K562 (cell line): ENCODE measurements around the gene DGUOK. TPM values are rescaled to one million over a fixed set of nuclear protein-coding genes. Genes with fewer than 3 reads are reported as not detected.

Experiments used
- ATAC-seq: fragments of 200-7000 bp; cut with Tn5 transposase; 3 replicates; pipeline ENCODE4 v1.9.1; 2020; ENCODE audit warnings: moderate library complexity
- BruUV-seq: library from RNA; stranded (reverse); fragments of 400-500 nt; replicated peaks from 2 replicates; lab custom pipeline; 2021; lab: Mats Ljungman, UMichigan
- CTCF ChIA-PET: fragments of 300-600 bp; formaldehyde crosslinking; extraction: SDS; loops from one replicate; lab custom pipeline; 2021; ENCODE audit warnings: low intra/inter-chr PET ratio; lab: Yijun Ruan, JAX
- POLR2A ChIA-PET: fragments of 300-600, 350-650 bp; sonication (Branson Sonifier 250); formaldehyde crosslinking; extraction: SDS; loops from one replicate; lab custom pipeline; 2021; ENCODE audit warnings: antibody characterized with exemption, inconsistent platforms; lab: Yijun Ruan, JAX
- DNase-seq, 4 experiments: peaks; one replicate each; pipeline versions ENCODE4 v3.0.0 to v3.0.0-alpha.2; 2011 to 2018; ENCODE audit warnings: low spot score in 3 of 4, mixed read lengths in 3 of 4; ENCODE audit errors: extremely low read depth in 1 of 4
- FAIRE-seq: peaks from 2 replicates; lab custom pipeline; 2011; peaks lifted over from hg19 to GRCh38; lab: Jason Lieb, UNC
- H2AFZ ChIP-seq: 2 replicates; pipeline ENCODE4 v1.6.0; 2011; ENCODE audit warnings: low read depth, low read length, control low read depth, inconsistent platforms
- H3K27ac ChIP-seq: fragments of 200-600 bp; 3 replicates; pipeline ENCODE4 v1.8.0; 2011; ENCODE audit warnings: low read depth, mild to moderate bottlenecking, control low read depth, inconsistent platforms, low read length, moderate library complexity, mixed read lengths; ENCODE audit errors: extremely low read depth
- H3K27me3 ChIP-seq, 2 experiments: fragments of 300-600 bp in 1 of 2; 2 replicates in 1 of 2; 3 replicates in 1 of 2; pipeline versions ENCODE4 v1.6.0 to v1.8.0; 2011; ENCODE audit warnings: inconsistent platforms in 2 of 2, low read length in 2 of 2, mild to moderate bottlenecking in 1 of 2, mixed read lengths in 1 of 2, moderate library complexity in 1 of 2; ENCODE audit not compliant: control insufficient read depth in 2 of 2, insufficient read depth in 2 of 2
- H3K36me3 ChIP-seq: fragments of 300-600 bp; 3 replicates; pipeline ENCODE4 v1.8.0; 2011; ENCODE audit warnings: mild to moderate bottlenecking, low read length, inconsistent platforms; ENCODE audit not compliant: control insufficient read depth, insufficient read depth
- H3K4me1 ChIP-seq, 2 experiments: fragments of 200-600 bp in 1 of 2; replicated peaks in 1 of 2; 2 replicates in 1 of 2; 3 replicates in 1 of 2; pipeline versions ENCODE4 v1.5.1 to v1.8.0; 2011; ENCODE audit warnings: inconsistent platforms in 2 of 2, low read length in 2 of 2, mild to moderate bottlenecking in 1 of 2, mixed read lengths in 1 of 2, moderate library complexity in 1 of 2; ENCODE audit not compliant: control insufficient read depth in 2 of 2, insufficient read depth in 2 of 2
- H3K4me2 ChIP-seq: 2 replicates; pipeline ENCODE4 v1.6.1; 2011; ENCODE audit warnings: low read length, control low read depth, inconsistent platforms, mixed read lengths; ENCODE audit not compliant: insufficient read depth
- H3K4me3 ChIP-seq: fragments of 200-600 bp; sonication (generic), shearing (Covaris generic); 2 replicates; pipeline ENCODE4 v1.5.1; 2016; ENCODE audit warnings: control low read depth, inconsistent platforms
- H3K79me2 ChIP-seq: fragments of 200-600 bp; 3 replicates; pipeline ENCODE4 v1.8.0; 2011; ENCODE audit warnings: low read length, inconsistent platforms; ENCODE audit not compliant: control insufficient read depth, insufficient read depth
- H3K9ac ChIP-seq, 2 experiments: 2 replicates each; pipeline versions ENCODE4 v1.6.0 to v1.6.1; 2011; ENCODE audit warnings: low read depth in 2 of 2, low read length in 2 of 2, control low read depth in 1 of 2, inconsistent platforms in 1 of 2, mild to moderate bottlenecking in 1 of 2, mixed read lengths in 1 of 2; ENCODE audit not compliant: insufficient read depth in 1 of 2
- H3K9me1 ChIP-seq: one replicate; pipeline ENCODE4 v1.6.0; 2011; ENCODE audit warnings: inconsistent platforms, mild to moderate bottlenecking, low read length, moderate library complexity; ENCODE audit not compliant: control insufficient read depth, insufficient read depth
- H3K9me3 ChIP-seq: replicated peaks from 2 replicates; pipeline ENCODE4 v1.5.1; 2011; ENCODE audit warnings: low read depth, low read length, inconsistent platforms; ENCODE audit not compliant: control insufficient read depth, insufficient read depth
- H4K20me1 ChIP-seq: replicated peaks from 2 replicates; pipeline ENCODE4 v1.6.1; 2011; ENCODE audit warnings: low read length, inconsistent platforms, mixed read lengths; ENCODE audit not compliant: control insufficient read depth, insufficient read depth
- IRF2 ChIP-seq: sonication (generic); formaldehyde crosslinking; IDR thresholded peaks from 2 replicates; pipeline ENCODE4 v1.8.1; 2022; ENCODE audit warnings: mild to moderate bottlenecking, missing genetic modification reagents
- KLF13 ChIP-seq: fragments of 450-650 bp; IDR thresholded peaks from 2 replicates; pipeline ENCODE4 v1.6.1; 2016; ENCODE audit warnings: missing genetic modification characterization, low read depth, mild to moderate bottlenecking, missing compliant biosample characterization, moderate library complexity, borderline replicate concordance
- NBN ChIP-seq: fragments of 450-650 bp; IDR thresholded peaks from 2 replicates; pipeline ENCODE4 v1.6.1; 2016; ENCODE audit warnings: low read depth, mild to moderate bottlenecking
- NCOA2 ChIP-seq, 2 experiments: fragments of 450-650 bp; IDR thresholded peaks; 2 replicates each; pipeline ENCODE4 v1.6.1; 2018; ENCODE audit warnings: mild to moderate bottlenecking in 2 of 2, moderate library complexity in 1 of 2; ENCODE audit not compliant: partially characterized antibody in 2 of 2
- NFIX ChIP-seq: fragments of 250-450 bp; sonication (Bioruptor Pico); IDR thresholded peaks from 2 replicates; pipeline ENCODE4 v1.4.0; 2020; ENCODE audit warnings: low read depth, mild to moderate bottlenecking, moderate library complexity
- POLR2AphosphoS2 ChIP-seq: IDR thresholded peaks from 2 replicates; pipeline ENCODE4 v1.6.1; 2012; ENCODE audit warnings: low read length, improper control_type of control experiment
- POLR2H ChIP-seq: IDR thresholded peaks from 2 replicates; pipeline ENCODE4 v1.6.1; 2016; ENCODE audit warnings: missing genetic modification characterization, low read depth, mild to moderate bottlenecking, control low read depth, missing compliant biosample characterization, moderate library complexity
- PURB ChIP-seq: sonication (generic); formaldehyde crosslinking; IDR thresholded peaks from 2 replicates; pipeline ENCODE4 v1.9.0; 2021; ENCODE audit warnings: low read depth, mild to moderate bottlenecking, missing genetic modification reagents
- SMAD4 ChIP-seq: fragments of 250-450 bp; sonication (Bioruptor Pico); conservative IDR thresholded peaks from 2 replicates; pipeline ENCODE4 v1.8.0; 2021; ENCODE audit warnings: inconsistent platforms, mild to moderate bottlenecking, moderate library complexity
- SOX6 ChIP-seq: fragments of 450-650 bp; IDR thresholded peaks from 2 replicates; pipeline ENCODE4 v1.6.1; 2014; ENCODE audit warnings: mild to moderate bottlenecking
- ZNF24 ChIP-seq: fragments of 450-650 bp; IDR thresholded peaks from 2 replicates; pipeline ENCODE4 v1.6.1; 2016
- WGBS: fragments of 100-300 bp; shearing (Covaris generic); methylation state at CpG from one replicate; pipeline ENCODE4 v1.1.6; 2016; ENCODE audit warnings: low coverage, mixed read lengths; ENCODE audit not compliant: insufficient coverage; ENCODE audit errors: missing lambda C conversion rate; 5-methylcytosine and 5-hydroxymethylcytosine counted together
- in situ Hi-C: fragments of 300-500 bp; cut with MboI; formaldehyde crosslinking; loops from 4 replicates; pipeline ENCODE4 v1.15.0; 2018; ENCODE audit warnings: inconsistent platforms, mixed read lengths
- intact Hi-C: fragments of 100-400 bp; cut with micrococcal nuclease; formaldehyde crosslinking; loops from 2 replicates; pipeline ENCODE4 v1.14.2; 2022
- polyA plus RNA-seq, 8 experiments: library from polyadenylated mRNA; depleted of rRNA in 4 of 8; stranded (reverse) in 5 of 8; unstranded in 3 of 8; fragments of >200 nt; fragmentation: Nextera tagmentation in 2 of 8; fragmentation: Illumina TruSeq in 1 of 8; extraction: Ambion mirVana in 2 of 8; extraction: Trizol in 1 of 8; gene quantifications; 2 replicates each; pipeline versions ENCODE4 v1.2.1 to v1.2.3, GENCODE V29; 2011 to 2014; ENCODE audit warnings: inconsistent platforms in 1 of 8, missing spikeins in 1 of 8
- total RNA-seq, 7 experiments: library from RNA; depleted of rRNA in 6 of 7; stranded (reverse); fragments of >200 nt in 6 of 7; fragmentation: Illumina TruSeq in 2 of 7; extraction: Trizol in 2 of 7; gene quantifications; 2 replicates each; pipeline versions ENCODE4 v1.2.1 to v1.2.3, GENCODE V29; 2011 to 2021; ENCODE audit warnings: low replicate concordance in 1 of 7
- TF ChIP-seq, protein P1 (sequence below), 2 experiments: fragments of 150-350 bp in 1 of 2; IDR thresholded peaks; 2 replicates each; pipeline ENCODE4 v1.6.1; 2012 to 2016; ENCODE audit warnings: low read depth in 2 of 2, low read length in 2 of 2, mild to moderate bottlenecking in 1 of 2, moderate library complexity in 1 of 2

Gene DGUOK
- total and polyA plus RNA-seq, 9 of the 15 experiments (the other 6 are each of a cell fraction or from before 2014, with no cell fraction given) = 67.0 to 288 (median 126) TPM

GRCh38 chr2:73987948-73988700 is 61.4 kb downstream of the DGUOK start:
- no peaks in the 10 kb centered on the region for H3K9me3 ChIP-seq
- H3K9me1 ChIP-seq = peaks cover 6% of the 10 kb centered on the region
- peaks cover 70% of the 10 kb centered on the region for H3K79me2 ChIP-seq
- no peak for TF ChIP-seq PURB (CRISPR knock-in tag)
- TF ChIP-seq NCOA2 (IDR thresholded peaks at IDR 0.05; ENCODE audit: partially characterized antibody in 2 of 2) = no peak
- no peak for TF ChIP-seq POLR2AphosphoS2
- no peak for TF ChIP-seq NBN
- TF ChIP-seq NFIX (CRISPR knock-in tag) = no peak
- TF ChIP-seq SMAD4 = no peak
- no peak for TF ChIP-seq KLF13
- no peak for TF ChIP-seq IRF2 (CRISPR knock-in tag)
- TF ChIP-seq SOX6 = no peak
- TF ChIP-seq, protein P1, sequence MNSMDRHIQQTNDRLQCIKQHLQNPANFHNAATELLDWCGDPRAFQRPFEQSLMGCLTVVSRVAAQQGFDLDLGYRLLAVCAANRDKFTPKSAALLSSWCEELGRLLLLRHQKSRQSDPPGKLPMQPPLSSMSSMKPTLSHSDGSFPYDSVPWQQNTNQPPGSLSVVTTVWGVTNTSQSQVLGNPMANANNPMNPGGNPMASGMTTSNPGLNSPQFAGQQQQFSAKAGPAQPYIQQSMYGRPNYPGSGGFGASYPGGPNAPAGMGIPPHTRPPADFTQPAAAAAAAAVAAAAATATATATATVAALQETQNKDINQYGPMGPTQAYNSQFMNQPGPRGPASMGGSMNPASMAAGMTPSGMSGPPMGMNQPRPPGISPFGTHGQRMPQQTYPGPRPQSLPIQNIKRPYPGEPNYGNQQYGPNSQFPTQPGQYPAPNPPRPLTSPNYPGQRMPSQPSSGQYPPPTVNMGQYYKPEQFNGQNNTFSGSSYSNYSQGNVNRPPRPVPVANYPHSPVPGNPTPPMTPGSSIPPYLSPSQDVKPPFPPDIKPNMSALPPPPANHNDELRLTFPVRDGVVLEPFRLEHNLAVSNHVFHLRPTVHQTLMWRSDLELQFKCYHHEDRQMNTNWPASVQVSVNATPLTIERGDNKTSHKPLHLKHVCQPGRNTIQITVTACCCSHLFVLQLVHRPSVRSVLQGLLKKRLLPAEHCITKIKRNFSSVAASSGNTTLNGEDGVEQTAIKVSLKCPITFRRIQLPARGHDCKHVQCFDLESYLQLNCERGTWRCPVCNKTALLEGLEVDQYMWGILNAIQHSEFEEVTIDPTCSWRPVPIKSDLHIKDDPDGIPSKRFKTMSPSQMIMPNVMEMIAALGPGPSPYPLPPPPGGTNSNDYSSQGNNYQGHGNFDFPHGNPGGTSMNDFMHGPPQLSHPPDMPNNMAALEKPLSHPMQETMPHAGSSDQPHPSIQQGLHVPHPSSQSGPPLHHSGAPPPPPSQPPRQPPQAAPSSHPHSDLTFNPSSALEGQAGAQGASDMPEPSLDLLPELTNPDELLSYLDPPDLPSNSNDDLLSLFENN (IDR thresholded peaks at IDR 0.05; ENCODE audit: low read depth in 2 of 2, low read length in 2 of 2) = no peak
- no peak for TF ChIP-seq ZNF24
- no peak for TF ChIP-seq POLR2H
- in situ Hi-C loops (no loop called here), intact Hi-C loops (loop anchor here (1.0 to 10.0 kb wide), 3 partner anchors 67 to 163 kb away; partner anchors contain the start of gene STAMBP)
- POLR2A ChIA-PET = interaction anchor here (0.6 to 4.9 kb wide), 12 partner anchors 9 to 190 kb away, joined by 3 to 23 read pairs (median 5); partner anchors contain the start of genes DGUOK and MOB1A
- 24% methylated on average over 9 of the region's 10 CpGs for WGBS
- H3K4me2 ChIP-seq = peak overlapping the region; percentile 79
- peaks cover 45 to 47% of the 10 kb centered on the region in 2 experiments for H3K4me1 ChIP-seq
- peaks cover 45% of the 10 kb centered on the region for H3K36me3 ChIP-seq
- peak overlapping the region; percentile 43; the same call in 1 of the 2 replicates for H2AFZ ChIP-seq
- H3K4me3 ChIP-seq = peak overlapping the region; percentile 38
- peaks cover 24% of the 10 kb centered on the region; the same call in 1 of the 2 replicates for H4K20me1 ChIP-seq
- peak; percentile 37 for FAIRE-seq
- H3K9ac ChIP-seq = peak overlapping the region; percentile 64 to 95
- no peak for ATAC-seq
- no TSS peak for BruUV-seq
- H3K27ac ChIP-seq = no peak overlapping the region; the same call in 2 of the 3 replicates
- no peak for DNase-seq
- CTCF ChIA-PET = interaction anchor here (0.7 to 0.9 kb wide), 3 partner anchors 80 to 166 kb away, joined by 4 read pairs; no protein-coding TSS in a partner anchor
- H3K27me3 ChIP-seq = no peaks in the 10 kb centered on the region
